GM12892 (cell line): ENCODE data around the gene S100A14.

Source experiments
- POLR2A ChIP-seq: IDR thresholded peaks from 2 replicates; pipeline ENCODE4 v1.6.1; 2011; ENCODE audit warnings: low read depth, low read length, control low read depth
- POLR2AphosphoS5 ChIP-seq: IDR thresholded peaks from 2 replicates; pipeline ENCODE4 v1.6.1; 2011; ENCODE audit warnings: low read depth, low read length, control low read depth
- TAF1 ChIP-seq: IDR thresholded peaks from 2 replicates; pipeline ENCODE4 v1.6.1; 2011; ENCODE audit warnings: low read depth, mild to moderate bottlenecking, control low read depth, low read length, borderline replicate concordance

GRCh38 chr1:153638261-153638660 lies 22.1 kb upstream of the S100A14 start:
- TF ChIP-seq POLR2A (no peak), TAF1 (no peak), POLR2AphosphoS5 (no peak)
